H9 (cell line): ENCODE results near the gene AMMECR1. TPM values are rescaled to one million over a fixed set of nuclear protein-coding genes. Genes with fewer than 3 reads are reported as not detected.

Experiments used
- DNase-seq: peaks from one replicate; pipeline ENCODE4 v3.0.0-alpha.2; 2017
- H2AFZ ChIP-seq: one replicate; pipeline ENCODE4 v1.6.1; 2013; ENCODE audit warnings: mild to moderate bottlenecking, low read length, control low read depth, moderate library complexity
- H2AK5ac ChIP-seq: 2 replicates; pipeline ENCODE4 v1.6.1; 2013; ENCODE audit warnings: low read length, control low read depth, mixed read lengths; ENCODE audit not compliant: insufficient read length
- H2BK120ac ChIP-seq: one replicate; pipeline ENCODE4 v1.6.1; 2013; ENCODE audit warnings: low read depth, mild to moderate bottlenecking, low read length, control low read depth, inconsistent platforms; ENCODE audit not compliant: poor library complexity, severe bottlenecking
- H2BK12ac ChIP-seq: 2 replicates; pipeline ENCODE4 v1.6.1; 2013; ENCODE audit warnings: low read length, control low read depth, mixed read lengths, low read depth; ENCODE audit not compliant: insufficient read length
- H2BK15ac ChIP-seq: 2 replicates; pipeline ENCODE4 v1.6.1; 2013; ENCODE audit warnings: low read depth, low read length, control low read depth
- H2BK20ac ChIP-seq: one replicate; pipeline ENCODE4 v1.6.1; 2013; ENCODE audit warnings: low read depth, mild to moderate bottlenecking, low read length, control low read depth, inconsistent platforms; ENCODE audit not compliant: poor library complexity, severe bottlenecking
- H2BK5ac ChIP-seq: 2 replicates; pipeline ENCODE4 v1.6.1; 2013; ENCODE audit warnings: low read length, control low read depth, mixed read lengths; ENCODE audit not compliant: insufficient read length
- H3K14ac ChIP-seq: 2 replicates; pipeline ENCODE4 v1.6.1; 2013; ENCODE audit warnings: low read length, control low read depth; ENCODE audit not compliant: insufficient read depth
- H3K18ac ChIP-seq: 2 replicates; pipeline ENCODE4 v1.6.1; 2013; ENCODE audit warnings: low read depth, mild to moderate bottlenecking, mixed read lengths, low read length, control low read depth; ENCODE audit not compliant: insufficient read length
- H3K23ac ChIP-seq: 2 replicates; pipeline ENCODE4 v1.6.1; 2013; ENCODE audit warnings: low read length, control low read depth, mixed read lengths, low read depth; ENCODE audit not compliant: insufficient read length
- H3K23me2 ChIP-seq: 2 replicates; pipeline ENCODE4 v1.6.1; 2013; ENCODE audit warnings: low read depth, mild to moderate bottlenecking, mixed read lengths, low read length, control low read depth; ENCODE audit not compliant: insufficient read length, poor library complexity, severe bottlenecking
- H3K27ac ChIP-seq: 2 replicates; pipeline ENCODE4 v1.5.1; 2013; ENCODE audit warnings: low read length, control low read depth, mixed read lengths, low read depth; ENCODE audit not compliant: insufficient read length
- H3K27me3 ChIP-seq: 2 replicates; pipeline ENCODE4 v1.6.1; 2013; ENCODE audit warnings: low read length, control low read depth, inconsistent platforms; ENCODE audit not compliant: insufficient read depth
- H3K4ac ChIP-seq: 2 replicates; pipeline ENCODE4 v1.6.1; 2013; ENCODE audit warnings: low read depth, mild to moderate bottlenecking, control low read depth, inconsistent platforms, low read length, moderate library complexity
- H3K4me1 ChIP-seq: 2 replicates; pipeline ENCODE4 v1.6.1; 2013; ENCODE audit warnings: low read length, control low read depth, inconsistent platforms; ENCODE audit not compliant: insufficient read depth
- H3K4me2 ChIP-seq: 2 replicates; pipeline ENCODE4 v1.6.1; 2013; ENCODE audit warnings: low read length, control low read depth, mixed read lengths; ENCODE audit not compliant: insufficient read length, insufficient read depth
- H3K56ac ChIP-seq: 2 replicates; pipeline ENCODE4 v1.6.1; 2013; ENCODE audit warnings: low read depth, mild to moderate bottlenecking, mixed read lengths, low read length, control low read depth; ENCODE audit not compliant: insufficient read length
- H3K79me1 ChIP-seq: 2 replicates; pipeline ENCODE4 v1.6.1; 2013; ENCODE audit warnings: low read depth, mild to moderate bottlenecking, moderate library complexity, low read length, control low read depth, inconsistent platforms; ENCODE audit not compliant: insufficient read depth, poor library complexity, severe bottlenecking
- H3K79me2 ChIP-seq: 2 replicates; pipeline ENCODE4 v1.6.1; 2013; ENCODE audit warnings: low read length, control low read depth, inconsistent platforms; ENCODE audit not compliant: insufficient read depth
- H3K9ac ChIP-seq: 2 replicates; pipeline ENCODE4 v1.6.1; 2013; ENCODE audit warnings: low read length, control low read depth, mixed read lengths; ENCODE audit not compliant: insufficient read length; ENCODE audit errors: extremely low read depth
- H3K9me3 ChIP-seq: one replicate; pipeline ENCODE4 v1.6.1; 2013; ENCODE audit warnings: low read depth, low read length, inconsistent platforms; ENCODE audit not compliant: control insufficient read depth
- H3T11ph ChIP-seq: one replicate; pipeline ENCODE4 v1.6.1; 2013; ENCODE audit warnings: mild to moderate bottlenecking, low read length, control low read depth, inconsistent platforms
- H4K20me1 ChIP-seq: one replicate; pipeline ENCODE4 v1.6.1; 2013; ENCODE audit not compliant: control insufficient read depth, insufficient read length, insufficient read depth
- H4K5ac ChIP-seq: 2 replicates; pipeline ENCODE4 v1.6.1; 2013; ENCODE audit warnings: low read depth, mild to moderate bottlenecking, mixed read lengths, low read length, control low read depth; ENCODE audit not compliant: insufficient read length
- H4K8ac ChIP-seq: replicated peaks from 2 replicates; pipeline ENCODE4 v1.6.1; 2013; ENCODE audit warnings: low read length, control low read depth, mixed read lengths, low read depth; ENCODE audit not compliant: insufficient read length
- H4K91ac ChIP-seq: 2 replicates; pipeline ENCODE4 v1.6.1; 2013; ENCODE audit warnings: low read depth, mild to moderate bottlenecking, moderate library complexity, mixed read lengths, low read length, control low read depth; ENCODE audit not compliant: insufficient read length
- H3K27ac Mint-ChIP-seq, 3 experiments: 2 replicates in 2 of 3; 3 replicates in 1 of 3; pipeline ENCODE4 v1.8.0; 2020 to 2021; ENCODE audit warnings: mixed read lengths in 3 of 3, mild to moderate bottlenecking in 1 of 3, moderate library complexity in 1 of 3
- H3K27me3 Mint-ChIP-seq: 2 replicates; pipeline ENCODE4 v1.8.0; 2021; ENCODE audit warnings: low read depth, mild to moderate bottlenecking, moderate library complexity, mixed read lengths
- H3K36me3 Mint-ChIP-seq, 3 experiments: 2 replicates in 2 of 3; 3 replicates in 1 of 3; pipeline ENCODE4 v1.8.0; 2020 to 2021; ENCODE audit warnings: low read depth in 3 of 3, mixed read lengths in 3 of 3; ENCODE audit not compliant: insufficient read depth in 1 of 3
- H3K4me1 Mint-ChIP-seq, 2 experiments: 2 replicates each; pipeline ENCODE4 v1.8.0; 2020; ENCODE audit warnings: mixed read lengths in 2 of 2
- H3K4me3 Mint-ChIP-seq, 2 experiments: 2 replicates in 1 of 2; 3 replicates in 1 of 2; pipeline ENCODE4 v1.8.0; 2020 to 2021; ENCODE audit warnings: mild to moderate bottlenecking in 2 of 2, mixed read lengths in 2 of 2, moderate library complexity in 1 of 2
- H3K9me3 Mint-ChIP-seq, 2 experiments: 2 replicates in 1 of 2; 3 replicates in 1 of 2; pipeline ENCODE4 v1.8.0; 2020; ENCODE audit warnings: mild to moderate bottlenecking in 2 of 2, mixed read lengths in 2 of 2, moderate library complexity in 1 of 2
- WGBS: extraction: QIAGEN DNeasy Blood & Tissue Kit; methylation state at CpG from one replicate; pipeline ENCODE4 v1.1.7; 2013; ENCODE audit warnings: missing lambda C conversion rate, low lambda C conversion rate, mixed read lengths; ENCODE audit not compliant: insufficient read length; ENCODE audit errors: extremely low coverage; 5-methylcytosine and 5-hydroxymethylcytosine counted together
- total RNA-seq: library from RNA; stranded (reverse); gene quantifications from 2 replicates; pipeline ENCODE4 v1.2.1, GENCODE V29; 2021
- TF ChIP-seq, protein P1 (sequence below): fragments of 200-600 bp; sonication (generic); conservative IDR thresholded peaks from 3 replicates; pipeline ENCODE4 v1.8.0; 2021; ENCODE audit warnings: antibody characterized with exemption, mild to moderate bottlenecking

AMMECR1 gene
- total RNA-seq, 1 experiment from 2014 or later, result 28.5 TPM

DNA sequence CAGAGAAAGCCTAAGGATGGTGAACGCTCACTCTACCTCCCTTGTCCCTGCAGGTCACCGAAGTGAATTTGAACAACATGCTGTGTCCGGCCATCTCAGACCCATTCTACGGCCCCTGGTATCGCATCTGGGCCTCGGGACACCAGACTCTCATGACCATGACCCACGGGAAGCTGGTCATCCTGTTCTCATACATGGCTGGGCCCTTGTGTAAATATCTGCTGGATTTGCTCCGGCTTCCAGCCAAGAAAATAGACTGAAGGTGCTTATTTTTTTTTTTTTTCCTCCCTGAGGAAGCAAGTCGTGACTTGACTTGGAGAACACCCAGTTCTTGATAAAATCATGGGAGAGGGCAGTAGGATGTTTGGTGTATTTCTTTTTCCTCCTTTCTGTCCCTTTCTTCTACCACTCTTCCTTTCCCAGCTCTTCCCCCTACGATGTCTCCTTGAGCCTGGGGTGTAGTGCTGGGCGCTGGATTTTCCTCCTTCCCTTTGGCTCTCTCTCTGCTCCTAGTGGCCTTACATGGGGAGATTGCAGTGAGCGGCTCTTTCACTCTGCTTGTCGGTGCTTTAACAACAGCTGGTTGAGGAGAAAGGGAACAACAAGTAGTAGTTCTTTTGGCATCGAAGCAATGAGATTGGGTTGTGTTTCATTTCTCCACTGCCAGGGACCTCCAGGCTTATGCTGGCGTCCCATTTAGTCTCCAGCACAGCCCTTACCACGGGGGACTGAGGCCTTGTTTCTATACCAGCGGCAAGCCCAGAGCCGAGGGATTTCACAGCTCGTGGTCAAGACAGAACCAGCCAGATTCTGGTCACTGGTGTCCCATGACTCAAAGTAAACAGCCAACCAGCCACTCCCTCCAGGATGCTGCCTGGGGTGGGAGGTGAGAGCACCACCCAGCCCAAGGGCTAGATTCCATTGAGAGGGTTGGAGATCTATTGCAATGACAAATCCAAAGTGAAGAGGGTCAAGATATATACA, 144.4 kb downstream of the AMMECR1 start:
- Histone ChIP-seq H2AFZ (no peak overlapping the region), H2AK5ac (no peak overlapping the region), H3K79me2 (no peaks in the 10 kb centered on the region), H3K23ac (no peak overlapping the region), H3K56ac (no peak overlapping the region), H4K91ac (no peak overlapping the region), H3K18ac (no peak overlapping the region), H3K79me1 (no peaks in the 10 kb centered on the region), H4K8ac (no peak overlapping the region), H3T11ph (no peak overlapping the region), H3K14ac (no peak overlapping the region), H2BK20ac (no peak overlapping the region), H3K4ac (no peak overlapping the region), H2BK120ac (no peak overlapping the region), H4K20me1 (no peaks in the 10 kb centered on the region), H3K9ac (no peak overlapping the region), H3K9me3 (no peaks in the 10 kb centered on the region), H2BK12ac (no peak overlapping the region), H2BK15ac (no peak overlapping the region), H3K27ac (no peak overlapping the region), H4K5ac (no peak overlapping the region), H3K4me2 (no peak overlapping the region), H3K27me3 (no peaks in the 10 kb centered on the region), H2BK5ac (no peak overlapping the region), H3K23me2 (no peaks in the 10 kb centered on the region), H3K4me1 (peaks cover 6% of the 10 kb centered on the region; the same call in 1 of the 2 replicates)
- Mint-ChIP-seq H3K27ac (peak overlapping the region in 2 of 3 experiments; percentile 39 to 83; a peak in 3 of 7 replicates), H3K36me3 (peaks cover 11 to 25% (median 18%) of the 10 kb centered on the region in 3 experiments), H3K9me3 (no peaks in the 10 kb centered on the region), H3K4me1 (peaks cover 16 to 17% of the 10 kb centered on the region in 2 experiments), H3K4me3 (no peak overlapping the region), H3K27me3 (no peaks in the 10 kb centered on the region)
- TF ChIP-seq, protein P1, sequence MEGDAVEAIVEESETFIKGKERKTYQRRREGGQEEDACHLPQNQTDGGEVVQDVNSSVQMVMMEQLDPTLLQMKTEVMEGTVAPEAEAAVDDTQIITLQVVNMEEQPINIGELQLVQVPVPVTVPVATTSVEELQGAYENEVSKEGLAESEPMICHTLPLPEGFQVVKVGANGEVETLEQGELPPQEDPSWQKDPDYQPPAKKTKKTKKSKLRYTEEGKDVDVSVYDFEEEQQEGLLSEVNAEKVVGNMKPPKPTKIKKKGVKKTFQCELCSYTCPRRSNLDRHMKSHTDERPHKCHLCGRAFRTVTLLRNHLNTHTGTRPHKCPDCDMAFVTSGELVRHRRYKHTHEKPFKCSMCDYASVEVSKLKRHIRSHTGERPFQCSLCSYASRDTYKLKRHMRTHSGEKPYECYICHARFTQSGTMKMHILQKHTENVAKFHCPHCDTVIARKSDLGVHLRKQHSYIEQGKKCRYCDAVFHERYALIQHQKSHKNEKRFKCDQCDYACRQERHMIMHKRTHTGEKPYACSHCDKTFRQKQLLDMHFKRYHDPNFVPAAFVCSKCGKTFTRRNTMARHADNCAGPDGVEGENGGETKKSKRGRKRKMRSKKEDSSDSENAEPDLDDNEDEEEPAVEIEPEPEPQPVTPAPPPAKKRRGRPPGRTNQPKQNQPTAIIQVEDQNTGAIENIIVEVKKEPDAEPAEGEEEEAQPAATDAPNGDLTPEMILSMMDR, result no peak
- no CpG with 5 or more reads among the region's 19 CpGs for WGBS
- DNase-seq, result no peak
